DMS153 (cell line): ENCODE data around the gene LMF1.

Experiments
- DNase-seq: peaks from one replicate; lab custom pipeline; 2025; lab: John Stamatoyannopoulos, UW

The LMF1 gene

DNA sequence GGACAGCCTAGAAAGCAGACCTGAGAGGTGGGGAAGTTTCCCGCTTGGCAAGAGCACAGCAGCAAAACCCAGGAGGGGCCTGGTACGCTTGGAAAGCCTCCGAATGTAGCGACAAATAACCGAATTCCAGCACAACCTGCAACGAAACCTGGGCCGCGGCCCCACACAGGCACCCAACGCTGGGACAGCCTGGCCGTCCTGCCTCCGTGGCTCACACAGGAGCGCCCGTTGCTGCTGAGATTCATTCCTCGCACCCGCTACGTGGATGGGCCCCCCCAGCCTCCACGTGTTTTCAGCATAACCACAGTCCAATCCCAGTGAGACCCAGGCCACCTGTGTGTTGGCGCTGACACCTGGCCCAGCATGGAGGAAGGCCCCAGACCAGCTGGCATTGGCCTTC lies 42.9 kb downstream of the LMF1 start:
- no peak for DNase-seq

DNA sequence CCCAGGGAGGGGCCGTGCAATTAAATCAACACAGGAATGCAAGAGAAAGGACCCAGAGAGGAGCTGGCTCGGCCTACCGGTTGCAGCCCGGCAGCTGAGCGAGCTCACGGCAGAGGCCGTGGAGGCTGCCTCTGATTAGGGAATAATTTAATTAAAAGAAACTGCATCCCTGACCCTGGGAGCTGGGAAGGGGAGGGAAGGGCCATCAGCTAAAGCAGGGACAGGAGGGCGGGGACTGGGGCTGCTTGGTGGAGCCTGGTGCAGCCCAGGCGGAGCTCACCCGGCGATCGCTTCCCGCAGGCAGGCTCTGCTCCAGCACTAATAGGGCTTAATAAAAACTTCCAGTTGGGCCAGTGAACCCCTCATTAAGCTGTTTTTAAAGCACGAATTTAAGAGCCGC lies 43.4 kb downstream of the LMF1 start:
- DNase-seq: no peak

DNA sequence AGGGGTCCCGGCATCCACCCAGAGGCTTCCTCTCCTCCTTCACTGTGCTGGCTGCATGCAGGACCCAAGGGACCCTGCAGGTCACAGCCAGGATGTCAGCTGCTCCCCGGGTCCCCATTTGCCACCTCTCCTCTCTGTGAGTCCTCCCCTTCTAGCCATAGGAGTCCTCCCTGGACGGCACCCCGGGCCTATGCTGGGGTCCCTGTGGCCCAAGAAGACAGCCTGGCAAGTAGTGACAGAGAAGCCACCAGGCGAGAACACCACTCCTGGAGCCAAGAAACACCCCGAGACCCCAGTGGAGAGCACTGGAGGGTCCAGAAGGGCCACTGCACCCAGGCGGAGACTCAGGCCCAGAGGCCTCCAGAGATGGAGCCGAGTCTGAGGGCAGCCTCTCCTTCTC lies 44.1 kb downstream of the LMF1 start:
- DNase-seq: no peak

DNA sequence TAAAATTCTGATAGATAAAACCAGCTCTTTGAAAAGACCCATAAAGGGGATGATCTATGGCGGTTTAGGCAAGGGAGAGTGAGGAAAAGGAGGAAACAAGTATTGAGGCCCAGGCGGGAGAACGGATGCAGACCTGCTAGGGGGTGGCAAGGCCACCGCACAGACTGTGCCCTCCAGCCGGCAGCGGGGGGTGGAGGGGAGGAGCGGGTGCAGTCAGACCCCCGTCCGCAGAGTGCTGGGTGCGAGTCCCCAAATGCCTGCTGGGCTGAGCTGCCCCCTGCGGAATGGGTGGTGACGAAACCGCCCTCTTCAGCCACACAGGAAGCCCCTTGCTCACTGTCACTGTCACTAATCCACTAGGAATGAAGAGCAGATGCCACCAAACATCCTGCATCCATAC lies 46.0 kb downstream of the LMF1 start:
- no peak for DNase-seq

DNA sequence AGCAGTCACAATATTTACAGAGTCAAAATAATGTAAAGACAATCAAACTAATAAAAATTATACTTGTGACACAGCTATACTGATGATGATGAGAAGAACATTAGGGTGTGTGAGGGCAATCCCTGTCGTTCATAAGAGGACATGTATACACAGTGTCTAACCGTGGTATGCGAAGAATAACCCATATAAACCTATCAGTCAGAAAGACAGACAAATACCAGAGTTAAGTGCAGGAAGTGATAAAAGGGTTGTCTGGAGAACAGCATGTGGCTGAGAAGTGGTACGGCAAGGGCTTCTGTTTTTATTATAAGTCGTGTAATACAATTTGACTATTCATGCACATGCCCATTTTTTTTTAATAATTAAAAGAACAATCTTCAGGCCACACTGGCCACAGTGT lies 46.7 kb downstream of the LMF1 start:
- DNase-seq: peak; percentile 4

DNA sequence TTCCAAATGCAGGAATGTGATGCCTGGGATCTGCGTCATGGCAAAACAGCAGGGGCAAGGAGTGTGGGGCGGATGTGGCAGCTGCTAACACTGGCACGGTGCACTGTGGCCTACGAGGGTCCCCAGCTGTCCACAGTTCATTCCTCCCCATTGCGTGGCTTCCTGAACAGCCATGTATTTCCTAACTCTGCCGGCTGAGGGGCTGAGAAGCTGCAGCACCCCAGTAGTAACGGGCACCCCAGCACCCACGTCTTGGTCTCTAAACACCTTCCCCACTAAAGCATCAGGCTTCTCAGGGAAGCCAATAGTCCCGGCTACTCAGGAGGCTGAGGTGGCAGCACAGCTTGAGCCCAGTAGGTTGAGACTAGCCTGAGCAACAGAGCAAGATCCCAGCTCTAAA lies 47.6 kb downstream of the LMF1 start:
- no peak for DNase-seq

DNA sequence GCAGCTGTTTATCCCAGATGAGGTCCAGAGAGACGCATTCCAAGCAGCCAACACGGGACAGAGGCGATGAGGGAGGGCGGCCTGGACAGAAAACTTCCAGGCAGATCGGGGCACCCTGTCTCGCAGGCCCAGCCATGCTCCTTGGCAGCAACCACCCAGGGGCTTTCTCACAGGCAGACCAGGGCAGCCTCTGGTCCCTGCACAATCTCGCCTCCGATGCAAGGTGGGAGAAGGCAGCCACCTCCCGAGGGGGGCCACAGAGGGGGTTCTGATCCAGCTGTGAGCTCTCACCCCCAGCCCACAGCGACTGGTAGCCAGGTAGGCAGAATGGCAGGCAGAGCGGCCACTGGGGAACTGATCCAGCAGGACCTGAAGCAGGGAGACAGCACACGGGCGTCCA lies 48.7 kb downstream of the LMF1 start:
- DNase-seq: no peak

DNA sequence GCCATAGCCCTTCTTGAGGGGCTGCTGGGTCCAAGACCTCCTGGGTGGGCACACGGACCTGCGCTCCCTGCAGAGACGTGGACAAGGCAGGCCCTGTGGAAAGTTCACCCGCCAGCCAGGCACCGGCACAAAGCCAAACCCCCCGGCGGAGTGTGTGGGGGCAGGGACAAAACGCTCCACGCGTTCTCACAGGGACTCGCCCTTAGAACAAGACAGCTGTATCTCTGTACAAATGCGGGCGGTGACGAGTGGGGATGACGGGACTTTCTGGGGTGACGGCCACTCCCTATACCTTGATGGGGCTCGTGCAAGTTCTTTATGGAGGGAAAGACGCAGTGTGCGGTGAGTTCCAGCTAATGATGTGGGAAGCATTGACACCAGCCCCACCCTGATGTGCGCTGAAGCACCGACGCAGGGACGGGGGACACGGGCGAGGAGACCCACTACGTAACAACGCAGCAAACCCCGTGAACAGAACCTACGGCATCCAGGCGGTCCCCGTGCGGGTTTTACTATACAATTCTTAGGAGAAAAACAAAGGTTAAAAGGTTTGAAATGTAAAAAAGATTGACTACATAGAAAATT lies 49.4 kb downstream of the LMF1 start:
- DNase-seq: no peak

DNA sequence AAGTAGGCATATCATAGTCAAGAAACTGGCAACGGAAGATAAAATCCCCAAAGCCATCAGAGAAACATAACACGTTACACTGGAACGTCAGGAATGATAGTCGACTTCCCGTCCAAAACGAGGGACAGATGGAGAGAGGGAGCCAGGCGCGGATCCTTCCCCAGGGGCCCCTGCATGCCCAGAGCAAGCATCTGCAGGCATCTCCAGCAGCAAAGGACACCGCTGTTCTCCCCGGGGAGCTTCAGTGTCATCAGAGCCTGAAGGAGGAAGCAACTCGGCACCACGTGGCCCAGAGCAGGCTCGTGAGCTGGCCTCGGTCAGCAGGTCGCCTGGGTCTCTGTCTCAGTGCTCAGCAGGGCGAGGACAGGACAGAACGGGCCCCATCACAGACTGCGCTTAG lies 50.1 kb downstream of the LMF1 start:
- DNase-seq: no peak

DNA sequence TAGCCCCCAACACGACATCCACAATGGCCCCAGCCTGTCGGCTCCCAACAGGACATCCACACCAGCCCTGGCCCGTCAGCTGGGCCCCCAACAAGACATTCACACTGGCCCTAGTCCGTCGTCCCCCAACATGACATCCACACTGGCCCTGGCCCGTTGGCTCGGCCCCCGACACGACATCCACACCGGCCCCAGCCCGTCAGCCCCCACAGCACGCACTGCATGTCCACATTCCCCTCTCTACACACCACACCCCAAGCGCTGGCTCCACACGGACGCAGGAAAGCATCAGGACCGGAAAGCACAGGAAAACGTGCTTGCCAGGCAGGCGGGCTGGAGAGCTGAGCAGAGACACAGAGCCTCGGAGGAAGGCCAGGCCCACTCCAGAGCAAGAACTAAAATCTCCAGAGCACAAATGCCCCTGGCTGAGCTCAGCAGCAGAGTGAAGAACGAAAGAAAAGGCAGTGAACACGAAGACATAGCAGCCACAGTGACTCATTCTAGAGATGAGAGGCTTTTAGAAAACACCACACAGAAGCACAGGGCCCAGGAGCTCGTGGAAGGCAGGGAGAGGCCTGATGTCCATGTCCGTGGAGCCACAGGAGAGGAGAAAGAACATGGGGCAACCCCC lies 50.6 kb downstream of the LMF1 start:
- DNase-seq: no peak

DNA sequence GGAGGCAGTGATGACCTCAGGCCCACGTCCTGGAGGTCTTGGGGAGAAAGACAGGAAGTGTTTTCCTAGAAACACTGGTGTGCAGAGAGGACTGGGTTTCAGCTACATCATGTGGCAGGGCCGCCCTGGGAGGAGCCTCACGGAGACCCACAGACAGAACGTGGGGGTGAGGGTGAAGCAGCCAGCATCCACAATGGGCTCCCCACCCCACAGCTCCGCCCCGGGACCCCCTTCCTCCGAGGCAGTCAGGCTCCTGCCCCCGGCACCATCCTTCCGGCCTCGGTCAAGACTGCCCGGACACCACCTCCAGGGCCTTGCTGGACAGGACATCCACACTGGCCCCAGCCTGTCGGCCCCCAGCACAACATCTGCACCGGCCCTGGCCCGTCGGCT lies 51.1 kb downstream of the LMF1 start:
- DNase-seq: no peak

DNA sequence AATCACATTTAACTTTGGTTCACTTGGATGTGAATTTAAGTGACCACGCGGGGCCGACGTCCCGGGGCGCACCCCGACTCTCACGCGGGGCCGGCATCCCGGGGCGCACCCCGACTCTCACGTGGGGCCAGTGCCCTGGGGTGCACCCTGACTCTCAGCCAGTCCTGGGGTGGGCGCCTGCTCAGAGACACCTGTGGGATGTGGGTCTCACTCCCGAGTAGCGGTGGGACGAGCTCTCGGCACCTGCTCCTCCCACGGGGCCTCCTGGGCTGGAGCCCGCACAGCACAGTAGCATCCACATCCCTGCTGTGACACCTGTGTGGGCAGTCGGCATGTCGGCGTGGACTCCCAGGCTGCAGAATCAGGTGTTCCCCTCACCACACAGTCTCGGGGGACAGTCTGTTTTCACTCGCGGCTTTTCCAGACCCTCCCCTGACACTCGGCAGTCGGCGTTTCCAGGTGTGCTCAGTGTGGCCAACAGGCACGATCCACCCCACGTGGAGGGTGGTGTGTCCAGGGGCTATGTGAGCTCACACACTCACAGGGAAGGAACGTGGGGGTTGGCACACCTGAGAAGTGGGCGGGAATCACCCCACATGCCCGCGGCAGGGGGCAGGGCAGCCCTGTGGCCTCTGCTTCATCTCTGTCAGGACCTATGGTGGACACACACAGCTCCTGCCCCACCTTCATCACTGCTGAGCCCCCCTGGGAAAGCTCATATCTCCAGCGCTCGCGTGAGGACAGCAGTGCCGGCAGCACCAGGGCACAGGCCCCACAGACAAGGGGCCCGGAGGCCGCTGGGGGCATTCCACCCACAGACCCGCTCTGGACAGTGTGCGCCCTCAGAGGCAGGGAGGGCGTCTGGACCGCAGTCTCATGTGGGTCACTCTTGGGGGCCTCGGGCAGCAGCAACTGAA lies 51.8 kb downstream of the LMF1 start:
- no peak for DNase-seq

DNA sequence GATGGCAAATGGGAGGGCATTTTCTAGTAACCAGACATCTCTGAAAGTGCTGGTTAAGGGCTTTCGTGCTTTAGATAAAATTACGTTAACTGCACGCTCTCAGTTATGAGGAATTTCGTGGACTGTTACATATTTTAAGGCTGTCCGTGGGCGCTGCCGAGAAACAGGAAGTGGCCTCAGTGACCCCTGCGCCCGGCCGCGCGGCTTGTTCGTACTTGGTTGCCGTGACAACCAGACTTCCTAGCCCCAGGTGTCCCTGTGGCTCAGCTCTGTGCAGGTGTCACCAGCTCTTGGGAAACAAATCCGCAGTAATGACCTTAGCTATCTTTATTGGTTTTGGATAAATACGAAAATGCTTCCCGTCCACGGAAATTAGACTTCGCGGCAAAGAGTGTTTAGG lies 52.7 kb downstream of the LMF1 start:
- peak; percentile 19 for DNase-seq

DNA sequence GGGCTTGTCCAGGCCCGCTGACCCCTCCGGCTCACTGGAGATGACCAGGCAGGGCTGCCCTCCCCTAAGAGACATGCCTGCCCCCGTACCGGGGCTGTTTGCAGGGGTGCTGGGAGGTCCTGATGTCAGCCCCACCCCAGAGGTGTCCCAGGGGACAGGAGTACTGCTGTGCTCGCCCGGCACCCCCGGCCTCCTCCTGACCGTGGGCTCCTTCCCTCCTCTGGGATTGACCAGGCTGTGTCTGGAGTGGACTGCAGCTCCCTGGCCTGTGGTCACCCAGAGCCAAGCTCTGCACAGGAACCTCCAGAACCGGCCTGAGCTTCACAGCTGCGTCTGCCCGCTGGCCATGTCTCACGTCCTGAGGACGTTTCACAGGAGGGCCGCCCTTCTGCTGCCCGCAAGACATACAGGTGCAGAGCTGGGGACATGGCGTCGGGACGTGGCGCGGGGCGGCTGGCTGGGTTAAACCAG lies 53.2 kb downstream of the LMF1 start:
- DNase-seq: no peak

DNA sequence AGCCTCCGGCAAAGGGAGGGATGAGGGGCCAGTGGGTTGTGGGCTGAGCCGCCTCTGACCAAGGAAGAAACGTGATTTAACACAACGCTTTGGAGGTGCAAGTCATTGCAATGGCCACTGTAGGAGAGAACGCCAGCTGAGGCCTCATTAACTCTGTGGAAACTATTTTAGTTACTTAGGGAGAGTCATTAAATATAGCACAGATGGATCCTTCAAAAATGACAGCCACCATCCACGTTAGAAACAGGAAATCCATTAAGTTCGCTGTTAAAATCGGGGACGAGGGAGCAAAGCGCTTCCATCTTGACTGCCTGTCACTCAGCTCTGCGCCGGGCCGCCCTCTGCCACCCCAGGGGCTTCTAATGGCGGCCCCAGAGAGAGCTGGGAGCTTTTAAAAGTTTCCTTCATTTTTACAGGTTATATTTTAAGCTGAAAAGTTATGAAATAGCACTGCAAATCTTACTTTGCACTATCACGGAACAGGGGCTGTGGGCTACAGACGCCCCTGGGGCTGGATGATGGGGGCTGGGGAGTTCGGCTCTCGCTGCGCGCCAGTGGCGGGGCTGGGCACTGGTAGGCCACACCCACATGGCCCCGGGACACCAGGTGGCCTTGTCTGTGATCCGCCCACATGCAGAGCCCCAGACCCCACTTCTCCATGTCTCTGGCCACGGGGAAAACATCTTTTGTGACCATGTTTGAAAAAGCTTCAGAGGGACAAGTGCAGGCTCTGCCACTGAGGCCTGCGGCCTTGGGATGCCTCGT lies 54.6 kb downstream of the LMF1 start:
- DNase-seq: no peak

DNA sequence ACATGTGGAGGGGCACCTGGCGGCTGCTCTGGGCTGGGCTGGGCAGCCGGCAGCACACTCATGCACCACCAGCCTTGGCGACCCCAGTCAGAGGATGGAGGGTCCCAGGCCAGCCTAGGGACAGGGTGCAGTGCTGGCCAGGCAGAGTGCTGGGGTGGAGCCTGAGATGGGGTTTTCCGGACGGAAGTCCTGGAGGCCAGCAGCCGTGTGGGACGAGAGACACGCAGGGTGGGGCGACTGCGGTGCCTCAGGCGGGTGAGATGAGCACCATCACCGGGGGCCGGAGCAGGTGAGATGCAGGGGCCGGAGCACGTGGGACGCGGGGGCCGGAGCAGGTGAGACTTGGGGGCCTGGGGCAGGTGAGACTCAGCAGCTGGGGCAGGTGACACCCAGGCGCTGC lies 55.2 kb downstream of the LMF1 start:
- DNase-seq: no peak

DNA sequence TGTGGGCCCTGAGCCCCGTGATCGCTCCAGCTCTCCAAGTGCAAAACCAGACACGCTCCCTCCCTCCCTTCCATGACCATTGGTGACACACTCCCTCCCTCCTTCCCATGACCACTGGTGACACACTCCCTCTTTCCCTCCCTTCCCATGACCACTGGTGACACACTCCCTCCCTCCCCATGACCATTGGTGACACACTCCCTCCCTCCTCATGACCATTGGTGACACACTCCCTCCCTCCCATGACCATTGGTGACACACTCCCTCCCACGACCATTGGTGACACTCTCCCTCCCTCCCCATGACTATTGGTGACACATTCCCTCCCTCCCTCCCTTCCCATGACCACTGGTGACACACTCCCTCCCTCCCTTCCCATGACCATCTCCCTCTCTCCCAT lies 56.3 kb downstream of the LMF1 start:
- no peak for DNase-seq

DNA sequence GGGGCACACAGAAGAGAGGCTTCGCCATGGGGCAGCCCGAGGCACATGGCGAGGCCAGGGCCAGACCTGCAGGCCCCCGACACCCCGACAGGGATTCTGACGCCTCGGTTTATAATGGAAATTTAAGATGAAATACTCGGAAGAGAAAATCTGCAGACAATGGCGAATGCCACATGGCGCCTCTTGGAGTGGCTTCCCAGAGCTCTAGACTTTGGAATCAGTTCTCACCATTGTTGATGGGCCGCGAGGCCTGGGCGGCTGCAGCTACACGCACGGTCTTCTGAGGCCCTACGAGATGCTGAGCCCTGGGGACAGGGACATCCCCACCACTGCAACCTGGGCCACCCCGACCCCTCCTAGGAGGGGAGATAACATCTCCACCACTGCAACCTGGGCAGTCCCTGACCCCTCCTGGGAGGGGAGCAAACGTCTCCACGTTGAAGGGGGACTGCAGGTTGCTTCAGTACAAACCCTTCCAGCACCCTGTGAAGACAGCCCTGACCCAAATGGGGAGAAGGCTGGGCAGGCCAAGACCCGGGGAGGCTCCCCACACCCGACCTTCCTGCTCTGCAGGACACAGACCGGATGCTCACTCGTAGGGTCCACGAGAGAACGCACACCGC lies 56.9 kb downstream of the LMF1 start:
- DNase-seq: no peak

DNA sequence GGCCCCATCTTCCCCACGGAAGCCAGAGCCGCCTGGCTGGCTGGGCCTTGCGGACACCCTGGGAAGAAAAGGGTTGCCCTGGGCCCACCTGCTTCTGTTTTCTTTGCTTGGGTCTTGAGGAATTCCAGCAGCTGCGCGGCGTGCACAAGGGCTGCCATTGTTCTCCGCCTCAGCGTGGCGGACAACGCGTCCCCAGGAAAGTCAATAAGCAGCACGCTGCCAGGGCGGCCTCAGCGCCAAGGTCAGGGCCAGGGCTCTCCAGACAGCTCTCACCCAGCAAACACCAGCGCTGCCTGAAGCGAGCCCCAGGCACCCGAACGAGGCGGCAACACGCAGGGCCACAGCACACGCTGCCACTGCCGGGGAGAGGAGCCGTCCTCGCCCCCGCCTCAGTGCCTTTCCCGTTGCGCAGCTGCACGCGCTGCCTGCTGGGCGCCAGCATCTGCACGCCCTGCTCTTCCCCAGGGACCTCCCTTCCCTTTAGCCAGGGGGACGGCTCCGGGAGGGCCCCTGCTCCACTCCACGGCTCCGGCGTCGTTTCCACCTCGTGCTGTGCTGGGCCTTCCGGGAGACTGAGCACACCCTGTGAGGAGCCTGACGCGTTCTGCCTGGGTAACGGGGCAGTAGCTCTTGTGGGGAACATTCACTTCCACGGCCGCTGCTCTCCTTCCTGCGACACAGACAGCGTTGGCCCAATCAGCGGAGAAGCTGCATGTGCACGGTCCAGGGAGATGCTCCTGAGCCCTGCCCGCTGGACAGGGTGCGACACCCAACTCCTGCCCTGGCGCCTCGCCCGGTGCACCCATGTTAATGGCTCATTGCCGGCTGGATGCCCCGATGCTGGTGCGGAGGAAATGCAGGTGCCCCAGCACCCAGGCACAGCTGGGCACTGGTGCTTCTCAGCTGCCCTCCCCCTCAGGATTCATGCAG lies 57.8 kb downstream of the LMF1 start:
- no peak for DNase-seq

DNA sequence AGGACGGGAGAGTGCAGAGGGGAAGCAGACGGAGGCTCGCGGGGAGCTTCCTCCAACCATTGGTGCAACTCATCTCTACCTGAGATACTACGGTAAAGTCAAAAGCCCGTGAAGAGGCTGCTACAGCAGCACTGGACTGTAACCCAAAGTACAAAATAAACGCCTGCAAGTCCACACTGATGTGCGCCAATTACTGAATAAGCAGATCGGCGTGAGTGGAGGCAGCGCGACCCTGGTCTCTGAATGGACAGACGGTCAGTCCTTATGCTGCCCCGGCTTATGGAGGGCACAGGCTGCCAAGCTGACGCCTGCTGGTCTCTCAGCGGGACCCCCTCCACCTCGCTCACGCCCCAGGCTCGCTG lies 58.5 kb downstream of the LMF1 start:
- no peak for DNase-seq
